A549 (cell line): ENCODE measurements around the gene CES4A. TPM values are rescaled to one million over a fixed set of nuclear protein-coding genes. Genes with fewer than 3 reads are reported as not detected.

ENCODE experiments used
- ATAC-seq, 2 experiments: fragments of 200-7000 bp in 1 of 2; fragments of >200 bp in 1 of 2; cut with Nextera tagmentation in 1 of 2; cut with Tn5 transposase in 1 of 2; 3 replicates each; pipeline versions ENCODE4 v1.8.0 to v1.9.1; 2018 to 2020; ENCODE audit warnings: mild to moderate bottlenecking in 1 of 2, moderate library complexity in 1 of 2
- CTCF ChIA-PET: fragments of 300-600 bp; sonication (Branson Sonifier 250); formaldehyde crosslinking; extraction: SDS; loops from one replicate; lab custom pipeline; 2021; ENCODE audit warnings: antibody characterized with exemption, inconsistent platforms; lab: Yijun Ruan, JAX
- POLR2A ChIA-PET: fragments of 350-600 bp; formaldehyde crosslinking; extraction: SDS; loops from one replicate; lab custom pipeline; 2021; ENCODE audit warnings: antibody characterized with exemption, inconsistent platforms; lab: Yijun Ruan, JAX
- DNase-seq, 2 experiments: peaks; one replicate each; pipeline versions ENCODE4 v3.0.0 to v3.0.0-alpha.2; 2011 to 2016; ENCODE audit warnings: low read depth in 1 of 2, low spot score in 1 of 2
- FAIRE-seq: peaks from 2 replicates; lab custom pipeline; 2011; peaks lifted over from hg19 to GRCh38; lab: Jason Lieb, UNC
- H3K27ac ChIP-seq, 2 experiments: fragments of >200 bp; sonication (Bioruptor Twin); formaldehyde crosslinking; 3 replicates each; pipeline ENCODE4 v1.5.1; 2016 to 2017
- H3K4me1 ChIP-seq: fragments of >200 bp; sonication (Bioruptor Twin); formaldehyde crosslinking; 3 replicates; pipeline ENCODE4 v1.6.1; 2016
- H3K4me2 ChIP-seq: fragments of >200 bp; sonication (Bioruptor Twin); formaldehyde crosslinking; 3 replicates; pipeline ENCODE4 v1.6.1; 2016
- H3K4me3 ChIP-seq: fragments of >200 bp; sonication (Bioruptor Twin); formaldehyde crosslinking; 3 replicates; pipeline ENCODE4 v1.5.1; 2016
- H3K9me3 ChIP-seq: fragments of >200 bp; sonication (Bioruptor Twin); formaldehyde crosslinking; 3 replicates; pipeline ENCODE4 v1.6.1; 2016
- CBX8 ChIP-seq: fragments of 200-600 bp; sonication (generic); IDR thresholded peaks from 2 replicates; pipeline ENCODE4 v1.6.1; 2016
- EP300 ChIP-seq, 2 experiments: fragments of >200 bp; sonication (Bioruptor Twin); formaldehyde crosslinking; IDR thresholded peaks; 2 replicates in 1 of 2; 3 replicates in 1 of 2; pipeline ENCODE4 v1.6.1; 2016 to 2017
- FOSL2 ChIP-seq, 2 experiments: fragments of 450-650 bp in 1 of 2; fragments of >200 bp in 1 of 2; sonication (Bioruptor Twin) in 1 of 2; formaldehyde crosslinking; IDR thresholded peaks; 2 replicates each; pipeline versions ENCODE4 v1.5.0 to v1.6.1; 2016 to 2020; ENCODE audit warnings: mild to moderate bottlenecking in 1 of 2, moderate library complexity in 1 of 2
- HEYL ChIP-seq: fragments of 250-450 bp; sonication (Bioruptor Pico); IDR thresholded peaks from 2 replicates; pipeline ENCODE4 v1.8.0; 2021; ENCODE audit warnings: mild to moderate bottlenecking, moderate library complexity
- HMGXB4 ChIP-seq: fragments of 250-450 bp; sonication (Bioruptor Pico); IDR thresholded peaks from 2 replicates; pipeline ENCODE4 v1.5.0; 2021; ENCODE audit warnings: mild to moderate bottlenecking, moderate library complexity, borderline replicate concordance
- HOXB13 ChIP-seq: fragments of 250-450 bp; sonication (Bioruptor Pico); IDR thresholded peaks from 2 replicates; pipeline ENCODE4 v1.5.0; 2020; ENCODE audit warnings: low read depth, mild to moderate bottlenecking, moderate library complexity
- MYC ChIP-seq: IDR thresholded peaks from 2 replicates; pipeline ENCODE4 v1.6.1; 2012; ENCODE audit warnings: mild to moderate bottlenecking, inconsistent platforms, low read length, improper control_type of control experiment, borderline replicate concordance
- NPAS2 ChIP-seq: fragments of 250-450 bp; sonication (Bioruptor Pico); IDR thresholded peaks from 2 replicates; pipeline ENCODE4 v1.8.0; 2022; ENCODE audit warnings: mild to moderate bottlenecking, moderate library complexity, borderline replicate concordance
- POLR2AphosphoS2 ChIP-seq: conservative IDR thresholded peaks from 2 replicates; pipeline ENCODE4 v1.6.1; 2012; ENCODE audit warnings: low read length, improper control_type of control experiment, inconsistent platforms
- RAD21 ChIP-seq, 2 experiments: fragments of >200 bp in 1 of 2; sonication (Bioruptor Twin) in 1 of 2; formaldehyde crosslinking in 1 of 2; IDR thresholded peaks in 1 of 2; conservative IDR thresholded peaks in 1 of 2; 2 replicates in 1 of 2; 3 replicates in 1 of 2; pipeline ENCODE4 v1.6.1; 2012 to 2018; ENCODE audit warnings: inconsistent platforms in 1 of 2
- RARB ChIP-seq: fragments of 250-450 bp; sonication (Bioruptor Pico); IDR thresholded peaks from 2 replicates; pipeline ENCODE4 v1.8.0; 2021; ENCODE audit warnings: mild to moderate bottlenecking, moderate library complexity
- RFX5 ChIP-seq: fragments of 450-650 bp; IDR thresholded peaks from 2 replicates; pipeline ENCODE4 v1.7.1; 2014; ENCODE audit warnings: antibody characterized with exemption, mild to moderate bottlenecking, moderate library complexity
- SMC3 ChIP-seq: fragments of >200 bp; sonication (Bioruptor Twin); formaldehyde crosslinking; IDR thresholded peaks from 3 replicates; pipeline ENCODE4 v1.6.1; 2018; ENCODE audit warnings: inconsistent platforms
- TFCP2L1 ChIP-seq: fragments of 250-450 bp; sonication (Bioruptor Pico); IDR thresholded peaks from 2 replicates; pipeline ENCODE4 v1.5.0; 2021; ENCODE audit warnings: mild to moderate bottlenecking
- ZNF302 ChIP-seq: fragments of 250-450 bp; sonication (Bioruptor Pico); IDR thresholded peaks from 2 replicates; pipeline ENCODE4 v1.9.0; 2021; ENCODE audit warnings: inconsistent platforms, mild to moderate bottlenecking, moderate library complexity
- WGBS: methylation state at CpG from one replicate; pipeline ENCODE4 v1.1.6; 2017; ENCODE audit errors: missing lambda C conversion rate; 5-methylcytosine and 5-hydroxymethylcytosine counted together
- polyA plus RNA-seq, 4 experiments: library from polyadenylated mRNA; depleted of rRNA in 3 of 4; stranded (reverse); fragments of >200 nt; fragmentation: RNase III in 1 of 4; extraction: RNeasy Plus Mini Kit Qiagen cat#74134 plus additional on column Dnase treatment in 1 of 4; gene quantifications; 2 replicates in 3 of 4; 3 replicates in 1 of 4; pipeline ENCODE4 v1.2.3, GENCODE V29; 2011 to 2017
- TF ChIP-seq, protein P1 (sequence below): fragments of 200-600 bp; sonication (generic); IDR thresholded peaks from 2 replicates; pipeline ENCODE4 v1.6.1; 2016; ENCODE audit warnings: antibody characterized with exemption, mild to moderate bottlenecking, moderate library complexity
- TF ChIP-seq, protein P2 (sequence below): fragments of >200 bp; sonication (Bioruptor Twin); formaldehyde crosslinking; IDR thresholded peaks from 3 replicates; pipeline ENCODE4 v1.6.1; 2016
- TF ChIP-seq, protein P3 (sequence below): IDR thresholded peaks from 2 replicates; pipeline ENCODE4 v1.6.1; 2012; ENCODE audit warnings: low read depth, borderline replicate concordance
- TF ChIP-seq, protein P4 (sequence below): IDR thresholded peaks from 2 replicates; pipeline ENCODE4 v1.6.1; 2012
- TF ChIP-seq, protein P5 (sequence below): fragments of >200 bp; sonication (Bioruptor Twin); formaldehyde crosslinking; IDR thresholded peaks from 3 replicates; pipeline ENCODE4 v1.5.1; 2016

CES4A gene
- polyA plus RNA-seq, 2 of the 4 experiments (the other 2 are of a cell fraction) = 2.8 to 3.5 TPM

DNA sequence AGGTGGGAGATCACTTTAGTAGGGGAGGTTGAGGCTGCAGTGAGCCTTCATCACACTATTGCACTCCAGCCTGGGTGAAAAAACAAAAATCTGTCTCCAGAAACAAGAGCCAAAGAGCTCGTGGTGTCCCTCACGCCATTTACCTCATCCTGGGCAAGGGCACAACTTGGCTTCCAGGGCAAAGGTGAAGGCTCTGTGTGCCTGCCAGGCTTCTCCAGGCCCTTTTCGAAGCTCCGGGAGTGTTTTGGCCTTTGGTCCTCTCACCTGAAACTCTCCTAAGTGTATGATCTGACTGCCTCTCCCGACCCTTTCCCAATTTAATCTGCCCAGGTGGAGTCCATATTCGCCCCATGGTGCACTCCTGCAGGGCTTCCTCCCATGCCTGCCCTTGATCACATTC is 38.9 kb upstream of the CES4A start:
- ATAC-seq = no peak
- POLR2A ChIA-PET = no interaction called here
- Histone ChIP-seq H3K4me3 (no peak overlapping the region), H3K4me1 (peaks cover 12% of the 10 kb centered on the region; the same call in 2 of the 3 replicates), H3K27ac (no peak overlapping the region), H3K4me2 (no peak overlapping the region), H3K9me3 (peaks cover 8% of the 10 kb centered on the region; the same call in 1 of the 3 replicates)
- no peak for DNase-seq
- WGBS = 72% methylated on average over 6 of the region's 6 CpGs
- CTCF ChIA-PET = interaction anchor here (1.0 to 2.8 kb wide), 4 partner anchors 14 to 205 kb away, joined by 3 to 14 read pairs (median 8); no protein-coding TSS in a partner anchor
- TF ChIP-seq MYC (no peak), SMC3 (no peak), ZNF302 (no peak), RFX5 (no peak), FOSL2 (IDR thresholded peaks at IDR 0.05) (no peak), FOSL2 (CRISPR knock-in tag; IDR thresholded peaks at IDR 0.05) (no peak), RAD21 (conservative IDR thresholded peaks at IDR 0.05 in 1 of 2, IDR thresholded peaks at IDR 0.05 in 1 of 2) (no peak), HEYL (CRISPR knock-in tag) (no peak), POLR2AphosphoS2 (no peak), TFCP2L1 (CRISPR knock-in tag) (no peak), RARB (CRISPR knock-in tag) (no peak), EP300 (IDR thresholded peaks at IDR 0.05) (no peak), HOXB13 (CRISPR knock-in tag) (no peak), CBX8 (no peak), NPAS2 (no peak)
- TF ChIP-seq, protein P1, sequence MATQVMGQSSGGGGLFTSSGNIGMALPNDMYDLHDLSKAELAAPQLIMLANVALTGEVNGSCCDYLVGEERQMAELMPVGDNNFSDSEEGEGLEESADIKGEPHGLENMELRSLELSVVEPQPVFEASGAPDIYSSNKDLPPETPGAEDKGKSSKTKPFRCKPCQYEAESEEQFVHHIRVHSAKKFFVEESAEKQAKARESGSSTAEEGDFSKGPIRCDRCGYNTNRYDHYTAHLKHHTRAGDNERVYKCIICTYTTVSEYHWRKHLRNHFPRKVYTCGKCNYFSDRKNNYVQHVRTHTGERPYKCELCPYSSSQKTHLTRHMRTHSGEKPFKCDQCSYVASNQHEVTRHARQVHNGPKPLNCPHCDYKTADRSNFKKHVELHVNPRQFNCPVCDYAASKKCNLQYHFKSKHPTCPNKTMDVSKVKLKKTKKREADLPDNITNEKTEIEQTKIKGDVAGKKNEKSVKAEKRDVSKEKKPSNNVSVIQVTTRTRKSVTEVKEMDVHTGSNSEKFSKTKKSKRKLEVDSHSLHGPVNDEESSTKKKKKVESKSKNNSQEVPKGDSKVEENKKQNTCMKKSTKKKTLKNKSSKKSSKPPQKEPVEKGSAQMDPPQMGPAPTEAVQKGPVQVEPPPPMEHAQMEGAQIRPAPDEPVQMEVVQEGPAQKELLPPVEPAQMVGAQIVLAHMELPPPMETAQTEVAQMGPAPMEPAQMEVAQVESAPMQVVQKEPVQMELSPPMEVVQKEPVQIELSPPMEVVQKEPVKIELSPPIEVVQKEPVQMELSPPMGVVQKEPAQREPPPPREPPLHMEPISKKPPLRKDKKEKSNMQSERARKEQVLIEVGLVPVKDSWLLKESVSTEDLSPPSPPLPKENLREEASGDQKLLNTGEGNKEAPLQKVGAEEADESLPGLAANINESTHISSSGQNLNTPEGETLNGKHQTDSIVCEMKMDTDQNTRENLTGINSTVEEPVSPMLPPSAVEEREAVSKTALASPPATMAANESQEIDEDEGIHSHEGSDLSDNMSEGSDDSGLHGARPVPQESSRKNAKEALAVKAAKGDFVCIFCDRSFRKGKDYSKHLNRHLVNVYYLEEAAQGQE = no peak
- TF ChIP-seq, protein P2, sequence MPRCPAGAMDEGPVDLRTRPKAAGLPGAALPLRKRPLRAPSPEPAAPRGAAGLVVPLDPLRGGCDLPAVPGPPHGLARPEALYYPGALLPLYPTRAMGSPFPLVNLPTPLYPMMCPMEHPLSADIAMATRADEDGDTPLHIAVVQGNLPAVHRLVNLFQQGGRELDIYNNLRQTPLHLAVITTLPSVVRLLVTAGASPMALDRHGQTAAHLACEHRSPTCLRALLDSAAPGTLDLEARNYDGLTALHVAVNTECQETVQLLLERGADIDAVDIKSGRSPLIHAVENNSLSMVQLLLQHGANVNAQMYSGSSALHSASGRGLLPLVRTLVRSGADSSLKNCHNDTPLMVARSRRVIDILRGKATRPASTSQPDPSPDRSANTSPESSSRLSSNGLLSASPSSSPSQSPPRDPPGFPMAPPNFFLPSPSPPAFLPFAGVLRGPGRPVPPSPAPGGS = no peak
- TF ChIP-seq, protein P3, sequence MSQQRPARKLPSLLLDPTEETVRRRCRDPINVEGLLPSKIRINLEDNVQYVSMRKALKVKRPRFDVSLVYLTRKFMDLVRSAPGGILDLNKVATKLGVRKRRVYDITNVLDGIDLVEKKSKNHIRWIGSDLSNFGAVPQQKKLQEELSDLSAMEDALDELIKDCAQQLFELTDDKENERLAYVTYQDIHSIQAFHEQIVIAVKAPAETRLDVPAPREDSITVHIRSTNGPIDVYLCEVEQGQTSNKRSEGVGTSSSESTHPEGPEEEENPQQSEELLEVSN = no peak
- no peak for FAIRE-seq

DNA sequence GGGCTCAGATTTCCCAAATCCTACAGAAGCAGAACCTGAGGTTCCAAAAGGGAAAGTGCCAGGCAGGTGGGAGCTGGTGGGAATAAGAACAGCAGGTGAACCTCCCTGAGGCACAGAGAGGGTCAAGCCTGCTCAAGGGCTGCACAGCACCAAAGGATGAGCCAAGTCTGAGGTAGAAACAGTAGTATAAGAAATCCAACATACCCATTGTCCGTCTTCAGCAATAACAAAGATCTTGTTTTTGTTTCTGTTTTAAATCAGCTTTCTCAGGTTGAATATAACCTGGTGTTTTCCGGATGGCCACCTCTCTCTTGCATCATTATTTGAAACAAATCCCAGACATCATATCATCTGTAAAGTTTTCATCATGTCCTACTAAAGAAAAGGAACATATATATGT is 38.0 kb upstream of the CES4A start:
- WGBS = 90% methylated on average over 2 of the region's 2 CpGs
- ATAC-seq (no peak), FAIRE-seq (no peak), DNase-seq (no peak)
- Histone ChIP-seq H3K27ac (no peak overlapping the region), H3K4me1 (peaks cover 12% of the 10 kb centered on the region; the same call in 2 of the 3 replicates), H3K9me3 (peaks cover 8% of the 10 kb centered on the region; the same call in 1 of the 3 replicates), H3K4me3 (no peak overlapping the region), H3K4me2 (no peak overlapping the region)
- TF ChIP-seq, protein P4, sequence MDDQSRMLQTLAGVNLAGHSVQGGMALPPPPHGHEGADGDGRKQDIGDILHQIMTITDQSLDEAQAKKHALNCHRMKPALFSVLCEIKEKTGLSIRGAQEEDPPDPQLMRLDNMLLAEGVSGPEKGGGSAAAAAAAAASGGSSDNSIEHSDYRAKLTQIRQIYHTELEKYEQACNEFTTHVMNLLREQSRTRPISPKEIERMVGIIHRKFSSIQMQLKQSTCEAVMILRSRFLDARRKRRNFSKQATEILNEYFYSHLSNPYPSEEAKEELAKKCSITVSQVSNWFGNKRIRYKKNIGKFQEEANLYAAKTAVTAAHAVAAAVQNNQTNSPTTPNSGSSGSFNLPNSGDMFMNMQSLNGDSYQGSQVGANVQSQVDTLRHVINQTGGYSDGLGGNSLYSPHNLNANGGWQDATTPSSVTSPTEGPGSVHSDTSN = no peak
- TF ChIP-seq SMC3 (no peak), HMGXB4 (no peak), MYC (no peak), EP300 (IDR thresholded peaks at IDR 0.05) (no peak)
- TF ChIP-seq, protein P5, sequence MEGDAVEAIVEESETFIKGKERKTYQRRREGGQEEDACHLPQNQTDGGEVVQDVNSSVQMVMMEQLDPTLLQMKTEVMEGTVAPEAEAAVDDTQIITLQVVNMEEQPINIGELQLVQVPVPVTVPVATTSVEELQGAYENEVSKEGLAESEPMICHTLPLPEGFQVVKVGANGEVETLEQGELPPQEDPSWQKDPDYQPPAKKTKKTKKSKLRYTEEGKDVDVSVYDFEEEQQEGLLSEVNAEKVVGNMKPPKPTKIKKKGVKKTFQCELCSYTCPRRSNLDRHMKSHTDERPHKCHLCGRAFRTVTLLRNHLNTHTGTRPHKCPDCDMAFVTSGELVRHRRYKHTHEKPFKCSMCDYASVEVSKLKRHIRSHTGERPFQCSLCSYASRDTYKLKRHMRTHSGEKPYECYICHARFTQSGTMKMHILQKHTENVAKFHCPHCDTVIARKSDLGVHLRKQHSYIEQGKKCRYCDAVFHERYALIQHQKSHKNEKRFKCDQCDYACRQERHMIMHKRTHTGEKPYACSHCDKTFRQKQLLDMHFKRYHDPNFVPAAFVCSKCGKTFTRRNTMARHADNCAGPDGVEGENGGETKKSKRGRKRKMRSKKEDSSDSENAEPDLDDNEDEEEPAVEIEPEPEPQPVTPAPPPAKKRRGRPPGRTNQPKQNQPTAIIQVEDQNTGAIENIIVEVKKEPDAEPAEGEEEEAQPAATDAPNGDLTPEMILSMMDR = no peak
- TF ChIP-seq, protein P2 = no peak
- ChIA-PET CTCF (interaction anchor here (1.0 to 2.8 kb wide), 6 partner anchors 9 to 234 kb away, joined by 3 to 14 read pairs (median 4); partner anchors contain the start of gene CES3), POLR2A (interaction anchor here (0.6 kb wide), 1 partner anchor 246 kb away, joined by 3 read pairs; no protein-coding TSS in a partner anchor)
